HepG2 (cell line): ENCODE results near the gene UBAC1. TPM values are rescaled to one million over a fixed set of nuclear protein-coding genes. Genes with fewer than 3 reads are reported as not detected.

Experiments
- ATAC-seq: fragments of 200-7000 bp; cut with Tn5 transposase; 3 replicates; pipeline ENCODE4 v1.9.1; 2020; ENCODE audit warnings: mild to moderate bottlenecking, moderate library complexity
- BruUV-seq: library from RNA; stranded (reverse); fragments of 400-500 nt; replicated peaks from 2 replicates; lab custom pipeline; 2021; lab: Mats Ljungman, UMichigan
- CTCF ChIA-PET: fragments of 300-600 bp; formaldehyde crosslinking; extraction: SDS; loops from one replicate; lab custom pipeline; 2021; ENCODE audit warnings: low total read pairs, inconsistent platforms, low intra/inter-chr PET ratio; lab: Yijun Ruan, JAX
- POLR2A ChIA-PET: fragments of 350-600 bp; sonication (Branson Sonifier 250); formaldehyde crosslinking; loops from one replicate; lab custom pipeline; 2020; ENCODE audit warnings: antibody characterized with exemption, inconsistent platforms; lab: Yijun Ruan, JAX
- DNase-seq: peaks from one replicate; pipeline ENCODE4 v3.0.0-alpha.2; 2015; ENCODE audit warnings: low spot score
- FAIRE-seq: peaks from 3 replicates; lab custom pipeline; 2011; peaks lifted over from hg19 to GRCh38; lab: Jason Lieb, UNC
- H2AFZ ChIP-seq: one replicate; pipeline ENCODE4 v1.6.1; 2011; ENCODE audit warnings: low read length, inconsistent platforms
- H3K27ac ChIP-seq: fragments of 300-600 bp; 3 replicates; pipeline ENCODE4 v1.8.0; 2011; ENCODE audit warnings: mixed run types, mild to moderate bottlenecking, mixed read lengths, low read length, inconsistent platforms; ENCODE audit not compliant: insufficient read depth; ENCODE audit errors: extremely low read length
- H3K27me3 ChIP-seq, 2 experiments: fragments of 200-600 bp in 1 of 2; 2 replicates in 1 of 2; 3 replicates in 1 of 2; pipeline versions ENCODE4 v1.6.0 to v1.8.0; 2011; ENCODE audit warnings: low read length in 2 of 2, mild to moderate bottlenecking in 2 of 2, moderate library complexity in 2 of 2, inconsistent platforms in 1 of 2; ENCODE audit not compliant: insufficient read depth in 2 of 2, control insufficient read depth in 1 of 2
- H3K36me3 ChIP-seq, 2 experiments: fragments of 200-600 bp in 1 of 2; replicated peaks in 1 of 2; 2 replicates in 1 of 2; 3 replicates in 1 of 2; pipeline versions ENCODE4 v1.5.1 to v1.8.0; 2011; ENCODE audit warnings: low read length in 2 of 2, inconsistent platforms in 1 of 2; ENCODE audit not compliant: insufficient read depth in 2 of 2, control insufficient read depth in 1 of 2
- H3K4me1 ChIP-seq: 2 replicates; pipeline ENCODE4 v1.5.1; 2012; ENCODE audit warnings: low read length, inconsistent platforms; ENCODE audit not compliant: insufficient read depth
- H3K4me2 ChIP-seq: 2 replicates; pipeline ENCODE4 v1.6.0; 2011; ENCODE audit warnings: low read depth, low read length, inconsistent platforms
- H3K4me3 ChIP-seq, 3 experiments: fragments of 200-600 bp in 1 of 3; sonication (generic), shearing (Covaris generic) in 1 of 3; replicated peaks in 1 of 3; 2 replicates each; pipeline ENCODE4 v1.5.1; 2011 to 2016; ENCODE audit warnings: low read length in 3 of 3, inconsistent platforms in 2 of 3, low read depth in 2 of 3, mild to moderate bottlenecking in 2 of 3, control low read depth in 1 of 3, mixed read lengths in 1 of 3; ENCODE audit not compliant: insufficient read depth in 1 of 3
- H3K79me2 ChIP-seq: one replicate; pipeline ENCODE4 v1.6.1; 2011; ENCODE audit warnings: low read length, inconsistent platforms; ENCODE audit not compliant: insufficient read depth
- H3K9ac ChIP-seq: 2 replicates; pipeline ENCODE4 v1.6.0; 2011; ENCODE audit warnings: mild to moderate bottlenecking, low read depth, low read length, inconsistent platforms; ENCODE audit not compliant: insufficient read depth
- H3K9me3 ChIP-seq: 2 replicates; pipeline ENCODE4 v1.5.1; 2012; ENCODE audit warnings: mild to moderate bottlenecking, low read length
- H4K20me1 ChIP-seq: 2 replicates; pipeline ENCODE4 v1.6.0; 2011; ENCODE audit warnings: inconsistent platforms, mild to moderate bottlenecking, low read length, moderate library complexity; ENCODE audit not compliant: insufficient read depth
- FLYWCH1 ChIP-seq: sonication (generic); formaldehyde crosslinking; IDR thresholded peaks from 2 replicates; pipeline ENCODE4 v1.8.1; 2023; ENCODE audit warnings: mild to moderate bottlenecking, missing genetic modification reagents
- HBP1 ChIP-seq: IDR thresholded peaks from 2 replicates; pipeline ENCODE4 v1.6.1; 2016; ENCODE audit warnings: low read depth, control low read depth
- HDAC1 ChIP-seq: sonication (generic); formaldehyde crosslinking; IDR thresholded peaks from 2 replicates; pipeline ENCODE4 v1.5.1; 2020; ENCODE audit warnings: mild to moderate bottlenecking, missing genetic modification reagents
- HNF4A ChIP-seq: sonication (generic); formaldehyde crosslinking; IDR thresholded peaks from 2 replicates; pipeline ENCODE4 v1.4.0; 2020; ENCODE audit warnings: missing genetic modification reagents
- KDM3A ChIP-seq: IDR thresholded peaks from 2 replicates; pipeline ENCODE4 v1.6.1; 2018; ENCODE audit warnings: low read depth, missing compliant biosample characterization
- MXI1 ChIP-seq: IDR thresholded peaks from 3 replicates; pipeline ENCODE4 v1.6.1; 2012; ENCODE audit warnings: low read depth, low read length, inconsistent platforms, borderline replicate concordance
- NFE2 ChIP-seq: sonication (generic); formaldehyde crosslinking; IDR thresholded peaks from 2 replicates; pipeline ENCODE4 v1.4.0; 2020; ENCODE audit warnings: missing genetic modification reagents
- NR2F6 ChIP-seq, 2 experiments: IDR thresholded peaks; 2 replicates each; pipeline ENCODE4 v1.6.1; 2016; ENCODE audit warnings: antibody characterized with exemption in 1 of 2, mild to moderate bottlenecking in 1 of 2
- RBM22 ChIP-seq: fragments of 200-400 bp; formaldehyde crosslinking; optimal IDR thresholded peaks from 2 replicates; pipeline ENCODE3; 2017; ENCODE audit warnings: mild to moderate bottlenecking, low read length, moderate library complexity
- SPEN ChIP-seq: sonication (generic); formaldehyde crosslinking; IDR thresholded peaks from 2 replicates; pipeline ENCODE4 v1.5.1; 2020; ENCODE audit warnings: low read depth, mild to moderate bottlenecking, missing genetic modification reagents
- SSRP1 ChIP-seq: IDR thresholded peaks from 2 replicates; pipeline ENCODE4 v1.6.1; 2016; ENCODE audit warnings: control low read depth
- TFAP4 ChIP-seq: sonication (generic); IDR thresholded peaks from 2 replicates; pipeline ENCODE4 v1.6.1; 2016; ENCODE audit warnings: low read depth, borderline replicate concordance
- ZBTB33 ChIP-seq: sonication (generic); formaldehyde crosslinking; IDR thresholded peaks from 2 replicates; pipeline ENCODE4 v1.4.0; 2020; ENCODE audit warnings: missing genetic modification reagents
- ZBTB7B ChIP-seq: sonication (generic); formaldehyde crosslinking; IDR thresholded peaks from 2 replicates; pipeline ENCODE4 v1.4.0; 2020; ENCODE audit warnings: missing genetic modification reagents
- ZNF562 ChIP-seq: sonication (generic); formaldehyde crosslinking; IDR thresholded peaks from 2 replicates; pipeline ENCODE4 v1.8.0; 2022; ENCODE audit warnings: missing genetic modification reagents, borderline replicate concordance
- ZNF576 ChIP-seq: sonication (generic); formaldehyde crosslinking; IDR thresholded peaks from 2 replicates; pipeline ENCODE4 v1.4.0; 2020; ENCODE audit warnings: mild to moderate bottlenecking, missing genetic modification reagents
- ZNF703 ChIP-seq: sonication (generic); formaldehyde crosslinking; IDR thresholded peaks from 2 replicates; pipeline ENCODE4 v1.5.1; 2020; ENCODE audit warnings: missing genetic modification reagents, mild to moderate bottlenecking, moderate library complexity, borderline replicate concordance
- ZNF704 ChIP-seq: sonication (generic); formaldehyde crosslinking; IDR thresholded peaks from 2 replicates; pipeline ENCODE4 v1.8.1; 2023; ENCODE audit warnings: mild to moderate bottlenecking, inconsistent platforms, moderate library complexity, missing genetic modification reagents, borderline replicate concordance
- ZNF761 ChIP-seq: sonication (generic); formaldehyde crosslinking; conservative IDR thresholded peaks from 2 replicates; pipeline ENCODE4 v1.4.0; 2020; ENCODE audit warnings: mild to moderate bottlenecking, missing genetic modification reagents
- WGBS: methylation state at CpG from one replicate; pipeline ENCODE4 v1.1.6; 2017; ENCODE audit warnings: low lambda C conversion rate; 5-methylcytosine and 5-hydroxymethylcytosine counted together
- in situ Hi-C: cut with HindIII; loops from 2 replicates; pipeline ENCODE4 v1.10.0; 2017; ENCODE audit warnings: low pct_unique_long_range_greater_than_20kb; ENCODE audit not compliant: extremely low pct_ligation_motif_present
- intact Hi-C: fragments of 100-400 bp; cut with micrococcal nuclease; formaldehyde crosslinking; loops from one replicate; pipeline ENCODE4 v1.10.0; 2022; ENCODE audit not compliant: unreplicated experiment
- polyA plus RNA-seq, 8 experiments: library from polyadenylated mRNA; depleted of rRNA in 3 of 8; stranded (reverse) in 7 of 8; unstranded in 1 of 8; fragments of >200 nt; fragmentation: Illumina TruSeq in 4 of 8; extraction: Trizol in 4 of 8; gene quantifications; 2 replicates each; pipeline versions ENCODE4 v1.2.1 to v1.2.3, GENCODE V29; 2011 to 2016; ENCODE audit warnings: low read depth in 4 of 8, missing spikeins in 1 of 8, mixed read lengths in 1 of 8; ENCODE audit not compliant: insufficient read depth in 1 of 8
- total RNA-seq, 5 experiments: library from RNA; depleted of rRNA; stranded (reverse); fragments of >200 nt; fragmentation: Illumina TruSeq; extraction: Trizol; gene quantifications; 2 replicates each; pipeline ENCODE4 v1.2.3, GENCODE V29; 2016; ENCODE audit warnings: low read depth in 1 of 5

UBAC1 gene
- total and polyA plus RNA-seq, 2 of the 13 experiments (the other 11 are each of a cell fraction or from before 2014, with no cell fraction given): 32.2 to 34.1 TPM

GRCh38 chr9:136007276-136007933, 46.2 kb upstream of the UBAC1 start (continued):
- TF ChIP-seq HBP1 (CRISPR knock-in tag): no peak
- TF ChIP-seq HDAC1: no peak
- TF ChIP-seq ZNF562: no peak
- no peak for TF ChIP-seq FLYWCH1 (CRISPR knock-in tag)
- TF ChIP-seq ZNF703 (CRISPR knock-in tag): no peak
- no peak for TF ChIP-seq NFE2 (CRISPR knock-in tag)
- TF ChIP-seq SSRP1 (CRISPR knock-in tag): no peak
- TF ChIP-seq SPEN: no peak
- no peak for TF ChIP-seq ZNF576
- TF ChIP-seq KDM3A (CRISPR knock-in tag): no peak
- TF ChIP-seq ZNF704 (CRISPR knock-in tag): no peak

GRCh38 chr9:136006169-136006568, 45.0 kb upstream of the UBAC1 start:
- no peaks in the 10 kb centered on the region for H3K9me3 ChIP-seq
- intact Hi-C loops: no loop called here
- H2AFZ ChIP-seq: no peak overlapping the region
- no peaks in the 10 kb centered on the region for H4K20me1 ChIP-seq
- no peaks in the 10 kb centered on the region for H3K36me3 ChIP-seq
- 88% methylated on average over 3 of the region's 7 CpGs for WGBS
- DNase-seq: no peak
- no peak for TF ChIP-seq ZNF761 (CRISPR knock-in tag)
- TF ChIP-seq TFAP4: peak; percentile 67; the same call in 1 of the 2 replicates
- TF ChIP-seq ZBTB7B (CRISPR knock-in tag): 0 out of 2 replicates have a peak, but pooled peaks have one; percentile 37
- TF ChIP-seq ZBTB33 (CRISPR knock-in tag): peak; percentile 41; the same call in 1 of the 2 replicates
- no peak for TF ChIP-seq MXI1
- no peak for TF ChIP-seq NR2F6 (IDR thresholded peaks at IDR 0.05)
- TF ChIP-seq NR2F6 (CRISPR knock-in tag; IDR thresholded peaks at IDR 0.05): peak; percentile 54; the same call in 1 of the 2 replicates
- TF ChIP-seq RBM22: peak; percentile 72
- TF ChIP-seq HNF4A: 0 out of 2 replicates have a peak, but pooled peaks have one; percentile 27
- TF ChIP-seq, all 625 proteins: peak for 6
- peaks cover 100% of the 10 kb centered on the region for H3K4me1 ChIP-seq
- CTCF ChIA-PET: no interaction called here
- H3K4me2 ChIP-seq: no peak overlapping the region
- H3K9ac ChIP-seq: no peak overlapping the region
- ATAC-seq: no peak
- H3K79me2 ChIP-seq: peaks cover 4% of the 10 kb centered on the region
- POLR2A ChIA-PET: interaction anchor here (3.5 kb wide), 1 partner anchor 13 kb away, joined by 96 read pairs; no protein-coding TSS in a partner anchor
- no peak overlapping the region for H3K4me3 ChIP-seq
- no peaks in the 10 kb centered on the region for H3K27me3 ChIP-seq
- FAIRE-seq: no peak
- BruUV-seq: no TSS peak
- H3K27ac ChIP-seq: no peak overlapping the region
- in situ Hi-C loops: no loop called here
